HepG2 (cell line): ENCODE data around the gene GNA14. TPM values are rescaled to one million over a fixed set of nuclear protein-coding genes. Genes with fewer than 3 reads are reported as not detected.

ENCODE experiments used
- ATAC-seq: fragments of 200-7000 bp; cut with Tn5 transposase; 3 replicates; pipeline ENCODE4 v1.9.1; 2020; ENCODE audit warnings: mild to moderate bottlenecking, moderate library complexity
- BruUV-seq: library from RNA; stranded (reverse); fragments of 400-500 nt; replicated peaks from 2 replicates; lab custom pipeline; 2021; lab: Mats Ljungman, UMichigan
- CTCF ChIA-PET: fragments of 300-600 bp; formaldehyde crosslinking; extraction: SDS; loops from one replicate; lab custom pipeline; 2021; ENCODE audit warnings: low total read pairs, inconsistent platforms, low intra/inter-chr PET ratio; lab: Yijun Ruan, JAX
- POLR2A ChIA-PET: fragments of 350-600 bp; sonication (Branson Sonifier 250); formaldehyde crosslinking; loops from one replicate; lab custom pipeline; 2020; ENCODE audit warnings: antibody characterized with exemption, inconsistent platforms; lab: Yijun Ruan, JAX
- DNase-seq: peaks from one replicate; pipeline ENCODE4 v3.0.0-alpha.2; 2015; ENCODE audit warnings: low spot score
- FAIRE-seq: peaks from 3 replicates; lab custom pipeline; 2011; peaks lifted over from hg19 to GRCh38; lab: Jason Lieb, UNC
- H2AFZ ChIP-seq: one replicate; pipeline ENCODE4 v1.6.1; 2011; ENCODE audit warnings: low read length, inconsistent platforms
- H3K27ac ChIP-seq: fragments of 300-600 bp; 3 replicates; pipeline ENCODE4 v1.8.0; 2011; ENCODE audit warnings: mixed run types, mild to moderate bottlenecking, mixed read lengths, low read length, inconsistent platforms; ENCODE audit not compliant: insufficient read depth; ENCODE audit errors: extremely low read length
- H3K27me3 ChIP-seq, 2 experiments: fragments of 200-600 bp in 1 of 2; 2 replicates in 1 of 2; 3 replicates in 1 of 2; pipeline versions ENCODE4 v1.6.0 to v1.8.0; 2011; ENCODE audit warnings: low read length in 2 of 2, mild to moderate bottlenecking in 2 of 2, moderate library complexity in 2 of 2, inconsistent platforms in 1 of 2; ENCODE audit not compliant: insufficient read depth in 2 of 2, control insufficient read depth in 1 of 2
- H3K36me3 ChIP-seq, 2 experiments: fragments of 200-600 bp in 1 of 2; replicated peaks in 1 of 2; 2 replicates in 1 of 2; 3 replicates in 1 of 2; pipeline versions ENCODE4 v1.5.1 to v1.8.0; 2011; ENCODE audit warnings: low read length in 2 of 2, inconsistent platforms in 1 of 2; ENCODE audit not compliant: insufficient read depth in 2 of 2, control insufficient read depth in 1 of 2
- H3K4me1 ChIP-seq: 2 replicates; pipeline ENCODE4 v1.5.1; 2012; ENCODE audit warnings: low read length, inconsistent platforms; ENCODE audit not compliant: insufficient read depth
- H3K4me2 ChIP-seq: 2 replicates; pipeline ENCODE4 v1.6.0; 2011; ENCODE audit warnings: low read depth, low read length, inconsistent platforms
- H3K4me3 ChIP-seq, 3 experiments: fragments of 200-600 bp in 1 of 3; sonication (generic), shearing (Covaris generic) in 1 of 3; replicated peaks in 1 of 3; 2 replicates each; pipeline ENCODE4 v1.5.1; 2011 to 2016; ENCODE audit warnings: low read length in 3 of 3, inconsistent platforms in 2 of 3, low read depth in 2 of 3, mild to moderate bottlenecking in 2 of 3, control low read depth in 1 of 3, mixed read lengths in 1 of 3; ENCODE audit not compliant: insufficient read depth in 1 of 3
- H3K79me2 ChIP-seq: one replicate; pipeline ENCODE4 v1.6.1; 2011; ENCODE audit warnings: low read length, inconsistent platforms; ENCODE audit not compliant: insufficient read depth
- H3K9ac ChIP-seq: 2 replicates; pipeline ENCODE4 v1.6.0; 2011; ENCODE audit warnings: mild to moderate bottlenecking, low read depth, low read length, inconsistent platforms; ENCODE audit not compliant: insufficient read depth
- H3K9me3 ChIP-seq: 2 replicates; pipeline ENCODE4 v1.5.1; 2012; ENCODE audit warnings: mild to moderate bottlenecking, low read length
- H4K20me1 ChIP-seq: 2 replicates; pipeline ENCODE4 v1.6.0; 2011; ENCODE audit warnings: inconsistent platforms, mild to moderate bottlenecking, low read length, moderate library complexity; ENCODE audit not compliant: insufficient read depth
- CC2D1A ChIP-seq: sonication (generic); formaldehyde crosslinking; IDR thresholded peaks from 2 replicates; pipeline ENCODE4 v1.8.1; 2023; ENCODE audit warnings: mild to moderate bottlenecking, missing genetic modification reagents
- MTA1 ChIP-seq: sonication (generic); formaldehyde crosslinking; IDR thresholded peaks from 2 replicates; pipeline ENCODE4 v1.4.0; 2020; ENCODE audit warnings: missing genetic modification reagents, mild to moderate bottlenecking, borderline replicate concordance
- NR2F1 ChIP-seq, 2 experiments: fragments of 450-650 bp in 1 of 2; formaldehyde crosslinking in 1 of 2; IDR thresholded peaks; 2 replicates each; pipeline versions ENCODE4 v1.5.0 to v1.6.1; 2016 to 2020; ENCODE audit warnings: mild to moderate bottlenecking in 1 of 2, missing compliant biosample characterization in 1 of 2, missing genetic modification reagents in 1 of 2, moderate library complexity in 1 of 2
- NR2F2 ChIP-seq: IDR thresholded peaks from 2 replicates; pipeline ENCODE4 v1.6.1; 2012; ENCODE audit warnings: low read depth, inconsistent platforms, borderline replicate concordance
- ZNF563 ChIP-seq: sonication (generic); formaldehyde crosslinking; IDR thresholded peaks from 2 replicates; pipeline ENCODE4 v1.8.0; 2022; ENCODE audit warnings: mild to moderate bottlenecking, moderate library complexity, missing genetic modification reagents
- WGBS: methylation state at CpG from one replicate; pipeline ENCODE4 v1.1.6; 2017; ENCODE audit warnings: low lambda C conversion rate; 5-methylcytosine and 5-hydroxymethylcytosine counted together
- in situ Hi-C: cut with HindIII; loops from 2 replicates; pipeline ENCODE4 v1.10.0; 2017; ENCODE audit warnings: low pct_unique_long_range_greater_than_20kb; ENCODE audit not compliant: extremely low pct_ligation_motif_present
- intact Hi-C: fragments of 100-400 bp; cut with micrococcal nuclease; formaldehyde crosslinking; loops from one replicate; pipeline ENCODE4 v1.10.0; 2022; ENCODE audit not compliant: unreplicated experiment
- polyA plus RNA-seq, 8 experiments: library from polyadenylated mRNA; depleted of rRNA in 3 of 8; stranded (reverse) in 7 of 8; unstranded in 1 of 8; fragments of >200 nt; fragmentation: Illumina TruSeq in 4 of 8; extraction: Trizol in 4 of 8; gene quantifications; 2 replicates each; pipeline versions ENCODE4 v1.2.1 to v1.2.3, GENCODE V29; 2011 to 2016; ENCODE audit warnings: low read depth in 4 of 8, missing spikeins in 1 of 8, mixed read lengths in 1 of 8; ENCODE audit not compliant: insufficient read depth in 1 of 8
- total RNA-seq, 5 experiments: library from RNA; depleted of rRNA; stranded (reverse); fragments of >200 nt; fragmentation: Illumina TruSeq; extraction: Trizol; gene quantifications; 2 replicates each; pipeline ENCODE4 v1.2.3, GENCODE V29; 2016; ENCODE audit warnings: low read depth in 1 of 5
- TF ChIP-seq, protein P1 (sequence below), 2 experiments: sonication (generic) in 1 of 2; formaldehyde crosslinking in 1 of 2; IDR thresholded peaks; 2 replicates each; pipeline versions ENCODE4 v1.5.1 to v1.6.1; 2011 to 2020; ENCODE audit warnings: borderline replicate concordance in 1 of 2, low read depth in 1 of 2, low read length in 1 of 2, mild to moderate bottlenecking in 1 of 2, missing genetic modification reagents in 1 of 2, moderate library complexity in 1 of 2

Gene GNA14
- total and polyA plus RNA-seq, 2 of the 13 experiments (the other 11 are each of a cell fraction or from before 2014, with no cell fraction given): not detected

DNA sequence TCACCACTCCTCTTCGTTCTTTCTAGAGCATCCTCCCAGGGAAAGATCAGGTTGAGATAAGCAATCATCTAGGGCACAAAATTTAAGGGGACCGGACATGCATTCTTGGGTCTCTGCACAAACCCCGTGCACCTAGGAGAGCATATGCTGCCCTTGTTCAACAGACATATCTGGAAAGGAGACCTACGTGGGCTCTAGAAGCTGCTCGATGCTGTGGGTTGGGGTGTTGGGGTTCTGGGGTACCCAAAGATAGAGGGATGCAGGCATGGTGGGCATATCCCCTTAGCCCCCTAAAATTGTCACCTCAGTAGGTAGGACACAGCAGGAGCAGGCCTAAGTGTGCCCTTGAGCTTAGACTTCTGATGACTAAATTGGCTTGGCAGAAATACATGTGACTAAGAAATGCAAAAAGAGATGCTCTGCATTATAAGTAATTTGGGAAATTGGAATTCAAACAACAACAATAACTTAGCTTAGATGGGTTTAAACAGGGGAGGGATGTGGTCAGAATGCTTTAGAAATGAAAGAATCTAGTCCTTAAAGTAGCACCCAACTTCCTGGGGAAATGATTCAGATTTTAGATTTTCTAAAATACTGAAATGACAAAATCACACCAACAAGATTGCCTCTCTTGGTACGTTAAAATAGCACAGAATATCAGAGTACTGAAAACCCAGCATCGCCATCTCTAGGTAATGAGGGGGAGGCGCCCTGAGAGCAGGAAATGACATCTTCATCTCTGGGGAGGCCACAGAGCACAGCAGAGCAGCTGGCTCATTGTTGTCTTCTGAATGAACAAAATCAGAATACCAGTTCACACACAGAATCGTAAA is 172.3 kb downstream of the GNA14 start:
- CTCF ChIA-PET: no interaction called here
- in situ Hi-C loops (no loop called here), intact Hi-C loops (no loop called here)
- no peaks in the 10 kb centered on the region for H3K9me3 ChIP-seq
- H3K4me2 ChIP-seq: no peak overlapping the region
- H3K4me3 ChIP-seq: no peak overlapping the region
- POLR2A ChIA-PET: no interaction called here
- WGBS: 1% methylated on average over 9 of the region's 9 CpGs
- H2AFZ ChIP-seq: no peak overlapping the region
- H3K27me3 ChIP-seq: no peaks in the 10 kb centered on the region
- H3K36me3 ChIP-seq: no peaks in the 10 kb centered on the region
- DNase-seq: no peak
- no peaks in the 10 kb centered on the region for H3K79me2 ChIP-seq
- no peak for ATAC-seq
- no TSS peak for BruUV-seq
- no peak for FAIRE-seq
- H3K27ac ChIP-seq: no peak overlapping the region
- no peak overlapping the region for H3K9ac ChIP-seq
- no peaks in the 10 kb centered on the region for H4K20me1 ChIP-seq
- H3K4me1 ChIP-seq: no peaks in the 10 kb centered on the region
- TF ChIP-seq MTA1: no peak
- TF ChIP-seq CC2D1A (CRISPR knock-in tag): no peak
- TF ChIP-seq, protein P1, sequence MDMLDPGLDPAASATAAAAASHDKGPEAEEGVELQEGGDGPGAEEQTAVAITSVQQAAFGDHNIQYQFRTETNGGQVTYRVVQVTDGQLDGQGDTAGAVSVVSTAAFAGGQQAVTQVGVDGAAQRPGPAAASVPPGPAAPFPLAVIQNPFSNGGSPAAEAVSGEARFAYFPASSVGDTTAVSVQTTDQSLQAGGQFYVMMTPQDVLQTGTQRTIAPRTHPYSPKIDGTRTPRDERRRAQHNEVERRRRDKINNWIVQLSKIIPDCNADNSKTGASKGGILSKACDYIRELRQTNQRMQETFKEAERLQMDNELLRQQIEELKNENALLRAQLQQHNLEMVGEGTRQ (IDR thresholded peaks at IDR 0.05; ENCODE audit: low read depth, low read length): no peak
- TF ChIP-seq, protein P1 (CRISPR knock-in tag; IDR thresholded peaks at IDR 0.05; ENCODE audit: borderline replicate concordance): no peak
- TF ChIP-seq NR2F1 (CRISPR knock-in tag; IDR thresholded peaks at IDR 0.05): no peak
- no peak for TF ChIP-seq ZNF563 (CRISPR knock-in tag)
- no peak for TF ChIP-seq NR2F2
